ENCODE results near the gene LRRC56. TPM values are rescaled to one million over a fixed set of nuclear protein-coding genes. Genes with fewer than 3 reads are reported as not detected.
A peak's percentile ranks its signal among the peaks of the same experiment; 100 is the strongest.

LRRC56 gene
- total and polyA plus RNA-seq, 2 donors (not counting 1 experiment from before 2014, with no cell fraction given), result 11.8 to 15.8 TPM

- Histone ChIP-seq H3K4me1 (ENCODE audit: control insufficient read depth in 2 of 2, insufficient read depth in 2 of 2, low read length in 2 of 2) (peaks cover 5 to 10% of the 10 kb centered on the region in 2 donors), H3K9me3 (ENCODE audit: control extremely low read depth in 1 of 3, control insufficient read depth in 2 of 3, insufficient read depth in 1 of 3, low read length in 2 of 3) (no peaks in the 10 kb centered on the region), H3K4me2 (replicated peaks; ENCODE audit: low read depth, low read length, poor library complexity, severe bottlenecking) (no peak overlapping the region), H4K20me1 (ENCODE audit: control insufficient read depth, insufficient read depth, low read length, poor library complexity, severe bottlenecking) (peaks cover 36% of the 10 kb centered on the region), H3K36me3 (replicated peaks in 1 of 2; ENCODE audit: control extremely low read depth in 1 of 2, control insufficient read depth in 1 of 2, extremely low read depth in 1 of 2, insufficient read depth in 2 of 2, low read length in 1 of 2) (peaks cover 0 to 25% of the 10 kb centered on the region in 2 experiments), H3K79me2 (ENCODE audit: control insufficient read depth, insufficient read depth, low read length) (peaks cover 14% of the 10 kb centered on the region), H3K27ac (ENCODE audit: low read length in 2 of 2) (no peak overlapping the region), H2AFZ (ENCODE audit: insufficient read depth, low read depth, low read length, poor library complexity, severe bottlenecking) (no peak overlapping the region), H3K27me3 (replicated peaks in 1 of 4; ENCODE audit: control extremely low read depth in 1 of 4, control insufficient read depth in 3 of 4, insufficient read depth in 4 of 4, low read length in 3 of 4) (no peaks in the 10 kb centered on the region), H3K9ac (ENCODE audit: low read length) (no peak overlapping the region), H3K4me3 (ENCODE audit: control extremely low read depth in 1 of 5, extremely low read depth in 1 of 5, insufficient read depth in 1 of 5, low read depth in 2 of 5, low read length in 4 of 5) (no peak overlapping the region)
- Mint-ChIP-seq H3K27me3 (no peaks in the 10 kb centered on the region), H3K27ac (no peak overlapping the region), H3K4me3 (no peak overlapping the region), H3K4me1 (peaks cover 3% of the 10 kb centered on the region), H3K9me3 (ENCODE audit: insufficient read depth) (no peaks in the 10 kb centered on the region)
- TF ChIP-seq EZH2 (IDR thresholded peaks at IDR 0.05; ENCODE audit: borderline replicate concordance, insufficient read depth, low read depth, low read length, poor library complexity, severe bottlenecking) (no peak), CTCF (IDR thresholded peaks at IDR 0.05) (no peak)
- ChIA-PET POLR2A (no interaction called here), CTCF (interaction anchor here (1.0 kb wide), 1 partner anchor 11 kb away, joined by 3 read pairs; no protein-coding TSS in a partner anchor)
- intact Hi-C loops (cut with micrococcal nuclease), result no loop called here
- peak; percentile 20 for DNase-seq
- 96% methylated on average over 18 of the region's 18 CpGs for WGBS (ENCODE audit: insufficient coverage)
- ATAC-seq (ENCODE audit: low read depth), result no peak
Measured at GRCh38 chr11:529728-530411, 7.5 kb upstream of the LRRC56 start.

Data from B cell (primary cell).